SK-N-MC (cell line): Measurements from ENCODE around the gene INSC.

Experiments used
- EZH2 ChIP-seq: fragments of 200-600 bp; sonication (generic); IDR thresholded peaks from one replicate; pipeline ENCODE4 v1.6.1; 2017; ENCODE audit warnings: antibody characterized with exemption
- FOXP2 ChIP-seq: optimal IDR thresholded peaks from 2 replicates; pipeline ENCODE3; 2011; ENCODE audit warnings: mild to moderate bottlenecking, moderate library complexity; ENCODE audit not compliant: insufficient read depth; ENCODE audit errors: extremely low read length, control extremely low read depth
- POLR2AphosphoS5 ChIP-seq: IDR thresholded peaks from 2 replicates; pipeline ENCODE4 v1.6.1; 2012; ENCODE audit warnings: mild to moderate bottlenecking, low read depth, low read length, borderline replicate concordance

DNA sequence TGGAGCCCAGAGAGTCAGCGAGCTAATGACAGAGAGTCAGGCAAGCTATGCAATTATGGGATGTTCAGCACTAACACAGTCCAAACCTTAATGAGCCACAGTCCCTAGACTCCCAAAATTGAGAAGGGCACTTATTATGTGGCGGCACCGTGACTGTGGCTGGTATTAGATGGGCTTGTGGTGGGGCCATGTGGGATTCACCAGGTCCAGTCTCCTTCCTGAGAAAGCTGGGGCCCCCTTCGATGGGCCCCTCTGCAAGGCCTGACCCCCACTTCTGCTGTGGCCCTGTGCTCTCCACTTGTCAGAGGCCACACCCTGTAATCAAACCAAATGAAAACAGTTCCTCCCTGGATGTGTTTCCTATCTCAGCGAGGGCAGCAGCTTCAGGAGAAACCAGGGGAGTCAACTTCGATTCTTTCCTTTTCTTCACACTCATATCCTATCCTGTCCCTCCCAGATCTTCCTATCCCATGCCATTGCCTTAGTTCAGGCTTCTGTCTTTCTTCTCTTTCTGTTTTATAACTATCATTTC lies 42.9 kb downstream of the INSC start:
- TF ChIP-seq POLR2AphosphoS5 (no peak), EZH2 (no peak), FOXP2 (no peak)
